Stimulated activated CD4-positive, alpha-beta T cell treated with anti-CD3 and anti-CD28 coated beads, Interleukin-15, amount 100 ng/mL, for 1 hour (primary cell): ENCODE data around the gene PUS7L.
"Not testable (repeated sequence)": the region's sequence is repeated elsewhere in the genome, so short reads cannot be mapped to it uniquely, and the experiment has no call there.

ENCODE experiments used
- DNase-seq, 2 donors: peaks; one replicate each; pipeline ENCODE4 v3.0.0-alpha.2; 2020; ENCODE audit warnings: low read depth in 1 of 2, low spot score in 1 of 2

Gene PUS7L

GRCh38 chr12:43751360-43751759 is 7.2 kb downstream of the PUS7L start:
- not testable (repeated sequence) for DNase-seq

- no peak for DNase-seq
These were observed 7.8 kb downstream of the PUS7L start for GRCh38 chr12:43750814-43751213.

- no peak for DNase-seq
These were observed 9.6 kb downstream of the PUS7L start for GRCh38 chr12:43749016-43749415.

- DNase-seq: no peak
These were observed 13.8 kb downstream of the PUS7L start for GRCh38 chr12:43744826-43745225.

- no peak for DNase-seq
These were observed 16.5 kb downstream of the PUS7L start for GRCh38 chr12:43742106-43742505.

- DNase-seq: no peak
These were observed 18.0 kb downstream of the PUS7L start for GRCh38 chr12:43740511-43741100.

- no peak for DNase-seq
These were observed 20.9 kb downstream of the PUS7L start for GRCh38 chr12:43737646-43738045.

- DNase-seq: no peak
These were observed 21.6 kb downstream of the PUS7L start for GRCh38 chr12:43736927-43737440.

GRCh38 chr12:43733687-43734086 is 24.9 kb downstream of the PUS7L start:
- no peak for DNase-seq

- no peak for DNase-seq
These were observed 28.3 kb downstream of the PUS7L start for GRCh38 chr12:43730283-43730682.

- no peak for DNase-seq
These were observed 29.9 kb downstream of the PUS7L start for GRCh38 chr12:43728698-43729097.

- no peak for DNase-seq
These were observed 30.5 kb downstream of the PUS7L start for GRCh38 chr12:43728117-43728516.

GRCh38 chr12:43723134-43723533 is 35.5 kb downstream of the PUS7L start:
- no peak for DNase-seq

- DNase-seq: no peak
These were observed 36.0 kb downstream of the PUS7L start for GRCh38 chr12:43722621-43723020.

- DNase-seq: no peak
These were observed 47.2 kb downstream of the PUS7L start for GRCh38 chr12:43711348-43711747.

- DNase-seq: not testable (repeated sequence)
These were observed 54.8 kb downstream of the PUS7L start for GRCh38 chr12:43703772-43704171.

GRCh38 chr12:43701194-43701593 is 57.4 kb downstream of the PUS7L start:
- DNase-seq: not testable (repeated sequence)

GRCh38 chr12:43696154-43696553 is 62.4 kb downstream of the PUS7L start:
- DNase-seq: no peak

- no peak for DNase-seq
These were observed 63.7 kb downstream of the PUS7L start for GRCh38 chr12:43694879-43695278.

GRCh38 chr12:43692064-43692463 is 66.5 kb downstream of the PUS7L start:
- DNase-seq: no peak

GRCh38 chr12:43685491-43685890 is 73.1 kb downstream of the PUS7L start:
- DNase-seq: not testable (repeated sequence)

- DNase-seq: no peak
These were observed 82.3 kb downstream of the PUS7L start for GRCh38 chr12:43676183-43676813.
